Measurements from ENCODE around the gene PDGFD.

GRCh38 chr11:103893371-103893770, 270.6 kb downstream of the PDGFD start:
- no peak for TF ChIP-seq CTCF (conservative IDR thresholded peaks at IDR 0.05 in 1 of 2, IDR thresholded peaks at IDR 0.05 in 1 of 2; ENCODE audit: extremely low read depth in 1 of 2, insufficient read depth in 1 of 2, low read depth in 1 of 2, low read length in 2 of 2)
- TF ChIP-seq EZH2 (IDR thresholded peaks at IDR 0.05; ENCODE audit: borderline replicate concordance, low read length) = no peak
